Spleen (tissue), 11 donors: Measurements from ENCODE around the gene TMEM135. TPM values are rescaled to one million over a fixed set of nuclear protein-coding genes. Genes with fewer than 3 reads are reported as not detected.

Experiments
- DNase-seq: peaks from one replicate; pipeline ENCODE4 v3.0.0-alpha.2; 2020
- H3K27ac ChIP-seq, 8 donors: fragments of 200-600 bp; sonication (generic) in 7 of 8; 1 replicate in 4 of 8; 2 replicates in 4 of 8; pipeline versions ENCODE4 v1.5.0 to v1.8.0; 2016 to 2021; ENCODE audit warnings: inconsistent platforms in 4 of 8, mild to moderate bottlenecking in 4 of 8, moderate library complexity in 1 of 8
- H3K27me3 ChIP-seq, 7 donors: fragments of 200-600 bp; sonication (generic) in 6 of 7; replicated peaks in 1 of 7; 1 replicate in 4 of 7; 2 replicates in 3 of 7; pipeline versions ENCODE4 v1.5.0 to v1.8.0; 2016 to 2021; ENCODE audit warnings: inconsistent platforms in 3 of 7, mild to moderate bottlenecking in 1 of 7
- H3K36me3 ChIP-seq, 6 donors: fragments of 200-600 bp; sonication (generic) in 5 of 6; 1 replicate in 4 of 6; 2 replicates in 2 of 6; pipeline versions ENCODE4 v1.5.0 to v1.8.0; 2016 to 2021; ENCODE audit warnings: inconsistent platforms in 2 of 6
- H3K4me1 ChIP-seq, 6 donors: fragments of 200-600 bp; sonication (generic) in 5 of 6; 1 replicate in 3 of 6; 2 replicates in 3 of 6; pipeline versions ENCODE4 v1.5.0 to v1.8.0; 2016 to 2021; ENCODE audit warnings: inconsistent platforms in 3 of 6
- H3K4me3 ChIP-seq, 8 donors: fragments of 200-600 bp; sonication (generic) in 7 of 8; 1 replicate in 4 of 8; 2 replicates in 4 of 8; pipeline versions ENCODE4 v1.5.0 to v1.8.0; 2016 to 2021; ENCODE audit warnings: inconsistent platforms in 4 of 8, mild to moderate bottlenecking in 4 of 8, moderate library complexity in 2 of 8
- H3K9me3 ChIP-seq, 8 donors: fragments of 200-600 bp; sonication (generic) in 7 of 8; 1 replicate in 4 of 8; 2 replicates in 4 of 8; pipeline versions ENCODE4 v1.5.0 to v1.8.0; 2016 to 2021; ENCODE audit warnings: inconsistent platforms in 4 of 8
- POLR2A ChIP-seq, 3 donors: fragments of 450-650 bp; IDR thresholded peaks; one replicate each; pipeline ENCODE4 v1.5.1; 2017; ENCODE audit warnings: antibody characterized with exemption in 3 of 3, mild to moderate bottlenecking in 1 of 3
- POLR2AphosphoS5 ChIP-seq, 3 donors: sonication (generic); formaldehyde crosslinking; IDR thresholded peaks; one replicate each; pipeline ENCODE4 v1.5.1; 2017; ENCODE audit warnings: antibody characterized with exemption in 3 of 3
- WGBS, 5 donors: extraction: QIAGEN DNeasy Blood & Tissue Kit in 3 of 5; methylation state at CpG; one replicate each; pipeline versions ENCODE4 v1.1.5 to v1.1.7; 2013 to 2018; 5-methylcytosine and 5-hydroxymethylcytosine counted together
- intact Hi-C: fragments of 100-400 bp; cut with DNase I; formaldehyde crosslinking; loops from one replicate; pipeline ENCODE4 v1.15.0; 2023; ENCODE audit warnings: low total_unique reads
- polyA plus RNA-seq, 3 donors: library from polyadenylated mRNA; stranded (reverse); fragments of 200-250 nt; gene quantifications; one replicate each; pipeline ENCODE4 v1.2.1, GENCODE V29; 2013
- total RNA-seq, 7 donors: library from RNA; depleted of rRNA in 3 of 7; stranded (reverse); fragments of >200 nt in 3 of 7; fragmentation: NEBNext Ultra II Directional in 4 of 7; extraction: Animal tissue kit (Norgen Biotek cat#: 25700) in 4 of 7; gene quantifications; one replicate each; pipeline versions ENCODE4 v1.1.0 to v1.2.1, GENCODE V29; 2016 to 2021
- TF ChIP-seq, protein P1 (sequence below), 11 experiments: fragments of 200-600 bp in 7 of 11; fragments of 450-650 bp in 4 of 11; sonication (generic) in 4 of 11; IDR thresholded peaks in 8 of 11; conservative IDR thresholded peaks in 3 of 11; 1 replicate in 7 of 11; 2 replicates in 4 of 11; pipeline versions ENCODE4 v1.4.0 to v1.8.0; 2016 to 2021; ENCODE audit warnings: antibody characterized with exemption in 11 of 11, inconsistent platforms in 4 of 11, mild to moderate bottlenecking in 1 of 11
- donor health status: healthy with polysubstance abuse.
- donor health status: DM: no; HTN: no; CAD: no; lungs with moderate emphysema.
- donor health status: DM: no; HTN: no; CAD: no.
- donor health status: Bipolar disorder and iron deficiency.
- donor health status: healthy.
- donor health status: DM: no; HTN: no; CAD: no.
- donor health status: DM: yes; HTN: yes; CAD: no.

Gene TMEM135
- total and polyA plus RNA-seq, 10 donors = 3.5 to 31.7 (median 20.7) TPM

DNA sequence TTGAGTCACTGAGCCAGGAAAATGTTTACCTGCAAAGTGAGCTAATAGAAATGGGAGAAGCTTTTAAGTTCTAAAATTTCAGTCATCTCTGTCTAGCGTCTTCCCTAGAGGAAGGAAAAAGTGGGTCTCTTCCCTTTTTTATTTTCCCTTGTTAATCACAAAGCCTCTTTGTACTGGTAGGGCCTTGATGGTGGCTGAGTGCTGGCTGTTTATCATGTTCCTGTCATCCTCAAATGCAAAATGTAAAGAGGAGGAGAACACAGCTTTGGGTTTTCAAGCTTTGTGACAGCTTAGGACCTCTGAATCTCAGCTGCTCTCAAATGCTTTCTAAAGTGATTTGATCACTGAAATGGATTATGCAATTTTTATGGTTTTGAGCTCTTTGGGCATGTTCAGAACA, 222.0 kb downstream of the TMEM135 start:
- H3K36me3 ChIP-seq = peaks cover 0 to 4% (median 0%) of the 10 kb centered on the region in 6 donors
- no peak overlapping the region for H3K4me3 ChIP-seq
- no peak for DNase-seq
- TF ChIP-seq, protein P1, sequence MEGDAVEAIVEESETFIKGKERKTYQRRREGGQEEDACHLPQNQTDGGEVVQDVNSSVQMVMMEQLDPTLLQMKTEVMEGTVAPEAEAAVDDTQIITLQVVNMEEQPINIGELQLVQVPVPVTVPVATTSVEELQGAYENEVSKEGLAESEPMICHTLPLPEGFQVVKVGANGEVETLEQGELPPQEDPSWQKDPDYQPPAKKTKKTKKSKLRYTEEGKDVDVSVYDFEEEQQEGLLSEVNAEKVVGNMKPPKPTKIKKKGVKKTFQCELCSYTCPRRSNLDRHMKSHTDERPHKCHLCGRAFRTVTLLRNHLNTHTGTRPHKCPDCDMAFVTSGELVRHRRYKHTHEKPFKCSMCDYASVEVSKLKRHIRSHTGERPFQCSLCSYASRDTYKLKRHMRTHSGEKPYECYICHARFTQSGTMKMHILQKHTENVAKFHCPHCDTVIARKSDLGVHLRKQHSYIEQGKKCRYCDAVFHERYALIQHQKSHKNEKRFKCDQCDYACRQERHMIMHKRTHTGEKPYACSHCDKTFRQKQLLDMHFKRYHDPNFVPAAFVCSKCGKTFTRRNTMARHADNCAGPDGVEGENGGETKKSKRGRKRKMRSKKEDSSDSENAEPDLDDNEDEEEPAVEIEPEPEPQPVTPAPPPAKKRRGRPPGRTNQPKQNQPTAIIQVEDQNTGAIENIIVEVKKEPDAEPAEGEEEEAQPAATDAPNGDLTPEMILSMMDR (IDR thresholded peaks at IDR 0.05 in 8 of 11, conservative IDR thresholded peaks at IDR 0.05 in 3 of 11) = no peak
- TF ChIP-seq POLR2A (IDR thresholded peaks at IDR 0.05) = no peak
- no peak for TF ChIP-seq POLR2AphosphoS5 (IDR thresholded peaks at IDR 0.05)
- peaks cover 0 to 9% (median 0%) of the 10 kb centered on the region in 6 donors for H3K4me1 ChIP-seq
- intact Hi-C loops = no loop called here
- H3K27ac ChIP-seq = no peak overlapping the region
- 40 to 63% (median 48%) methylated on average over 1 of the region's 1 CpG for WGBS, 5 donors
- no peaks in the 10 kb centered on the region for H3K27me3 ChIP-seq
- H3K9me3 ChIP-seq = no peaks in the 10 kb centered on the region

DNA sequence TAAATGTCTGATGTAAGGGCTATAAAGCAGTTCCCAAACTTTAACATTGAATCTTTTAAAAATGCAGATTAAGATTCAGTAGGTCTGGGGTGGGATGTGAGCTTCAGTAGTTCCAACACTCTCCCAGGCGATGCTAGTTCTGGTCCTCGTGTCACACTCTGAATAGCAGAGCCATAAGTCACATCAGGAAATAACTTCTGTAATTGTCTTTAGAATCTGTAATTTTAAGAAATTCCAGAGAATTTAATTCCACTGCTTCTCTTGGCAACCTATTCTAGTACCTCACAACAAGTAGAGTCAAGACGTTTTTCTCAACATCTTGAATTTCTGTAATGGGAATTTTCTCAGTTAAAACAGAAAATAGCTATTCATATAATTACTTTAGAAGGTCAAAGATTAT, 223.1 kb downstream of the TMEM135 start:
- Histone ChIP-seq H3K4me1 (no peaks in the 10 kb centered on the region), H3K9me3 (no peaks in the 10 kb centered on the region), H3K27me3 (no peaks in the 10 kb centered on the region), H3K4me3 (no peak overlapping the region), H3K27ac (no peak overlapping the region), H3K36me3 (peaks cover 0 to 4% (median 0%) of the 10 kb centered on the region in 6 donors)
- intact Hi-C loops = no loop called here
- no peak for TF ChIP-seq POLR2AphosphoS5 (IDR thresholded peaks at IDR 0.05)
- TF ChIP-seq, protein P1 (IDR thresholded peaks at IDR 0.05 in 8 of 11, conservative IDR thresholded peaks at IDR 0.05 in 3 of 11) = no peak
- no peak for TF ChIP-seq POLR2A (IDR thresholded peaks at IDR 0.05)
- no peak for DNase-seq
- WGBS, 5 donors = 57 to 69% (median 66%) methylated on average over 3 of the region's 3 CpGs

DNA sequence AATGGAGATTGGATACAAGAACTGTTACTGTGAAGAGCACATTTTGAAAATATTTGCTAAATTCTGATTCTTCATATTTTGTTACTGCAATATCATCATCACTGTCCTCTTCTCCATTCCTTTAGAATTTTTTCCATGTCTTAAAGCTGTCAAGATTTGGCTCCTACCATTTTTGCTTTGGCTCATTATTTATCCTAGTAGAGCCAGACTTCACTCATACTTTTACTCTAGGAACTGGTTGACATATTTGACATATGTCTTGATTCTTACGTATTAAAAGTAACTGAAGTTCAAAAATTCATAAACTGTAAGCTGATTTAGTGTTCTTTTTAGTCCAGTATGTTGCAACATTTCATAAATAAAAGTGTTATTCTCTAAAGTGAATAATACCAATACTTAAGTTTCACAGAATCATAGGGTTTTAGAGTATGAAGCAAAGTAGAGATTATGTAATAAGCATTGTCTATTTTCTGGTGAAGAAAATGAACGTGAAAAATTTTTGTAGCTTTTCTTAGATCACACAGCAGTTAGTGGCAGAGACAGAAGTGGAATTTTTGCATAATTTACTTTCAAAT, 225.6 kb downstream of the TMEM135 start:
- H3K4me3 ChIP-seq = no peak overlapping the region
- DNase-seq = no peak
- no peaks in the 10 kb centered on the region for H3K27me3 ChIP-seq
- TF ChIP-seq, protein P1 (IDR thresholded peaks at IDR 0.05 in 8 of 11, conservative IDR thresholded peaks at IDR 0.05 in 3 of 11) = no peak
- TF ChIP-seq POLR2A (IDR thresholded peaks at IDR 0.05) = no peak
- no peak for TF ChIP-seq POLR2AphosphoS5 (IDR thresholded peaks at IDR 0.05)
- 31 to 52% (median 42%) methylated on average over 2 of the region's 2 CpGs for WGBS, 5 donors
- peaks cover 0 to 4% (median 0%) of the 10 kb centered on the region in 6 donors for H3K36me3 ChIP-seq
- no peaks in the 10 kb centered on the region for H3K9me3 ChIP-seq
- H3K27ac ChIP-seq = no peak overlapping the region
- intact Hi-C loops = no loop called here
- no peaks in the 10 kb centered on the region for H3K4me1 ChIP-seq

DNA sequence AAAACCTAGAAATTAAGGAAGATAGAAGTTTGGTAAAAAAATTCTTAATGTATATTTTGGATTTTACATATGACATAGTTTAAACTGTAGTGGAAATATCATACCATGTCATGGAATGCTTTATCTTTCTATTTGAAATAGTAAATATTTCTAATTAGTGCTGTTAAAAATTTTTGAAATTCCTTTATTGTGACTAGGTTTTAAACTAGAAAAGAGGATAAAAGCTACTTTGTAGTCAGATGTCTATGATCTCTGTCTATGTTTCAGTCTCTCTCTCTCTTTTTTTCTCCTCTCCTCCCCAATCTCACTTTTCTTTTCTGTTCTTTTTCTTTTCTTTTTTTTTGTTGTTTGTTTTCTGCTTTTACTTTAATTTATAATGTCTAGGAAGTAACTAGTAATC, 226.2 kb downstream of the TMEM135 start:
- H3K36me3 ChIP-seq = peaks cover 0 to 1% (median 0%) of the 10 kb centered on the region in 6 donors
- no peak overlapping the region for H3K27ac ChIP-seq
- no peak for DNase-seq
- intact Hi-C loops = no loop called here
- H3K27me3 ChIP-seq = no peaks in the 10 kb centered on the region
- TF ChIP-seq, protein P1 (IDR thresholded peaks at IDR 0.05 in 8 of 11, conservative IDR thresholded peaks at IDR 0.05 in 3 of 11) = no peak
- TF ChIP-seq POLR2AphosphoS5 (IDR thresholded peaks at IDR 0.05) = no peak
- TF ChIP-seq POLR2A (IDR thresholded peaks at IDR 0.05) = no peak
- no peaks in the 10 kb centered on the region for H3K4me1 ChIP-seq
- no peak overlapping the region for H3K4me3 ChIP-seq
- H3K9me3 ChIP-seq = no peaks in the 10 kb centered on the region
